ENCODE data around the gene MYH7.

- TF ChIP-seq CTCF (IDR thresholded peaks at IDR 0.05): no peak
- no peak for TF ChIP-seq POLR2AphosphoS5 (IDR thresholded peaks at IDR 0.05)
- no peak for TF ChIP-seq POLR2A (IDR thresholded peaks at IDR 0.05)
These were observed 7.4 kb upstream of the MYH7 start for GRCh38 chr14:23442721-23443356.
